22Rv1 (cell line): Measurements from ENCODE around the gene KIF26B.

ENCODE experiments used
- H3K27ac ChIP-seq: fragments of 450-650 bp; 2 replicates; pipeline ENCODE4 v1.5.1; 2017
- CTCF ChIP-seq: fragments of 450-650 bp; IDR thresholded peaks from 2 replicates; pipeline ENCODE4 v1.5.1; 2017; ENCODE audit warnings: mild to moderate bottlenecking
- ZFX ChIP-seq: fragments of 450-650 bp; IDR thresholded peaks from 2 replicates; pipeline ENCODE4 v1.6.1; 2017; ENCODE audit warnings: antibody characterized with exemption, borderline replicate concordance

The KIF26B gene

GRCh38 chr1:245154429-245155271, at the start of gene KIF26B:
TSS of gene KIF26B (plus strand) at chr1:245154985. CDS start at chr1:245155425, 440 bp downstream.
- TF ChIP-seq CTCF (0 out of 2 replicates have a peak, but pooled peaks have one; percentile 14), ZFX (no peak)
- no peak within 1 kb of the TSS for H3K27ac ChIP-seq

- TF ChIP-seq ZFX (no peak), CTCF (no peak)
Observed at GRCh38 chr1:245105042-245105441, 49.7 kb upstream of the KIF26B start.

GRCh38 chr1:245105815-245106410, 48.9 kb upstream of the KIF26B start:
- TF ChIP-seq CTCF (no peak), ZFX (no peak)

More at GRCh38 chr1:245105042-245105441, 49.7 kb upstream of the KIF26B start:
- H3K27ac ChIP-seq: no peak overlapping the region

GRCh38 chr1:245107776-245108114, 47.0 kb upstream of the KIF26B start:
- TF ChIP-seq ZFX: no peak
- no peak for TF ChIP-seq CTCF
- H3K27ac ChIP-seq: no peak overlapping the region

More at GRCh38 chr1:245105815-245106410, 48.9 kb upstream of the KIF26B start:
- no peak overlapping the region for H3K27ac ChIP-seq

- no peak for TF ChIP-seq CTCF
- no peak for TF ChIP-seq ZFX
- H3K27ac ChIP-seq: no peak overlapping the region
Observed at GRCh38 chr1:245108246-245108645, 46.5 kb upstream of the KIF26B start.

GRCh38 chr1:245108909-245109308, 45.9 kb upstream of the KIF26B start:
- no peak for TF ChIP-seq CTCF
- TF ChIP-seq ZFX: no peak
- H3K27ac ChIP-seq: no peak overlapping the region

GRCh38 chr1:245110406-245110805, 44.4 kb upstream of the KIF26B start:
- TF ChIP-seq CTCF (0 out of 2 replicates have a peak, but pooled peaks have one; percentile 4), ZFX (no peak)
- no peak overlapping the region for H3K27ac ChIP-seq
